PFSK-1 (cell line): ENCODE results near the gene LAMC3.

Experiments used
- FOXP2 ChIP-seq: optimal IDR thresholded peaks from 2 replicates; pipeline ENCODE3; 2011; ENCODE audit warnings: borderline replicate concordance, control low read depth, inconsistent platforms; ENCODE audit not compliant: insufficient read depth; ENCODE audit errors: extremely low read length, extremely low read depth
- POLR2AphosphoS5 ChIP-seq: IDR thresholded peaks from 2 replicates; pipeline ENCODE4 v1.6.1; 2012; ENCODE audit warnings: low read depth, mild to moderate bottlenecking, control low read depth, low read length, moderate library complexity
- SIN3A ChIP-seq: IDR thresholded peaks from 2 replicates; pipeline ENCODE4 v1.6.1; 2012; ENCODE audit warnings: mild to moderate bottlenecking, low read length, moderate library complexity, borderline replicate concordance; ENCODE audit not compliant: insufficient read depth
- TAF1 ChIP-seq: IDR thresholded peaks from 2 replicates; pipeline ENCODE4 v1.6.1; 2012; ENCODE audit warnings: low read length, control low read depth, borderline replicate concordance; ENCODE audit not compliant: insufficient read depth
- TF ChIP-seq, protein P1 (sequence below), 2 experiments: IDR thresholded peaks; 2 replicates each; pipeline versions ENCODE4 v1.6.1 to v1.8.0; 2011 to 2012; ENCODE audit warnings: low read depth in 2 of 2, low read length in 2 of 2, control low read depth in 1 of 2, inconsistent platforms in 1 of 2, mild to moderate bottlenecking in 1 of 2, moderate library complexity in 1 of 2; ENCODE audit not compliant: insufficient read depth in 1 of 2

Gene LAMC3

DNA sequence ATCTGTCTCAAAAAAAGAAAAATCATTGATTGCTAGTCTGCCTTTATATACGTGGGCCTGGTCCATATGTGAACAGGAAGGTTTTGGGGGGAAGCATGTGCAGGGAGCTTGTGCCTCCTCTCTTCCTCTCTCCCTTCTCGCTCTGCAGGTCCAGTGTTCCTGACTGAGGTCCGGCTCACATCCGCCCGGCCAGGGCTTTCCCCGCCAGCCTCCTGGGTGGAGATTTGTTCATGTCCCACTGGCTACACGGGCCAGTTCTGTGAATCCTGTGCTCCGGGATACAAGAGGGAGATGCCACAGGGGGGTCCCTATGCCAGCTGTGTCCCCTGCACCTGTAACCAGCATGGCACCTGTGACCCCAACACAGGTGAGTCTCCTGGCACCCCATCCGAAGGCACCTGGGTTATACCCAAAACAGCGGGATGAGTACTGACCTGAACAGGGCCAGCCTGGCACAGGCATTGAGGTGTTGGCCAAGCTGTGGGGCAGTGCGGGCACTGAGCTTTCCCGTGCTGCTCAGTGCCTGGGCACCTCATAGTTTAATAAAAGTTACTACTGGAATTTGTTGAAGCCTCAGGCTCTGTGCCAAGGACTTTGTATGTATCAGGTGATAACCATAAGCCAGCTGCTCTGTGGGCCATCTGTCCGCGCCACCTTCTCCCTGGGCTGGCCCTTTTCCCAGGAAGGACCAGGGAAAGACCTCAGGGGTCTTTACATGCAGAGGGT, 48.0 kb downstream of the LAMC3 start:
- TF ChIP-seq POLR2AphosphoS5 (no peak), SIN3A (no peak), FOXP2 (no peak), TAF1 (no peak)
- TF ChIP-seq, protein P1, sequence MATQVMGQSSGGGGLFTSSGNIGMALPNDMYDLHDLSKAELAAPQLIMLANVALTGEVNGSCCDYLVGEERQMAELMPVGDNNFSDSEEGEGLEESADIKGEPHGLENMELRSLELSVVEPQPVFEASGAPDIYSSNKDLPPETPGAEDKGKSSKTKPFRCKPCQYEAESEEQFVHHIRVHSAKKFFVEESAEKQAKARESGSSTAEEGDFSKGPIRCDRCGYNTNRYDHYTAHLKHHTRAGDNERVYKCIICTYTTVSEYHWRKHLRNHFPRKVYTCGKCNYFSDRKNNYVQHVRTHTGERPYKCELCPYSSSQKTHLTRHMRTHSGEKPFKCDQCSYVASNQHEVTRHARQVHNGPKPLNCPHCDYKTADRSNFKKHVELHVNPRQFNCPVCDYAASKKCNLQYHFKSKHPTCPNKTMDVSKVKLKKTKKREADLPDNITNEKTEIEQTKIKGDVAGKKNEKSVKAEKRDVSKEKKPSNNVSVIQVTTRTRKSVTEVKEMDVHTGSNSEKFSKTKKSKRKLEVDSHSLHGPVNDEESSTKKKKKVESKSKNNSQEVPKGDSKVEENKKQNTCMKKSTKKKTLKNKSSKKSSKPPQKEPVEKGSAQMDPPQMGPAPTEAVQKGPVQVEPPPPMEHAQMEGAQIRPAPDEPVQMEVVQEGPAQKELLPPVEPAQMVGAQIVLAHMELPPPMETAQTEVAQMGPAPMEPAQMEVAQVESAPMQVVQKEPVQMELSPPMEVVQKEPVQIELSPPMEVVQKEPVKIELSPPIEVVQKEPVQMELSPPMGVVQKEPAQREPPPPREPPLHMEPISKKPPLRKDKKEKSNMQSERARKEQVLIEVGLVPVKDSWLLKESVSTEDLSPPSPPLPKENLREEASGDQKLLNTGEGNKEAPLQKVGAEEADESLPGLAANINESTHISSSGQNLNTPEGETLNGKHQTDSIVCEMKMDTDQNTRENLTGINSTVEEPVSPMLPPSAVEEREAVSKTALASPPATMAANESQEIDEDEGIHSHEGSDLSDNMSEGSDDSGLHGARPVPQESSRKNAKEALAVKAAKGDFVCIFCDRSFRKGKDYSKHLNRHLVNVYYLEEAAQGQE (IDR thresholded peaks at IDR 0.05; ENCODE audit: insufficient read depth in 1 of 2, low read depth in 2 of 2, low read length in 2 of 2): no peak

DNA sequence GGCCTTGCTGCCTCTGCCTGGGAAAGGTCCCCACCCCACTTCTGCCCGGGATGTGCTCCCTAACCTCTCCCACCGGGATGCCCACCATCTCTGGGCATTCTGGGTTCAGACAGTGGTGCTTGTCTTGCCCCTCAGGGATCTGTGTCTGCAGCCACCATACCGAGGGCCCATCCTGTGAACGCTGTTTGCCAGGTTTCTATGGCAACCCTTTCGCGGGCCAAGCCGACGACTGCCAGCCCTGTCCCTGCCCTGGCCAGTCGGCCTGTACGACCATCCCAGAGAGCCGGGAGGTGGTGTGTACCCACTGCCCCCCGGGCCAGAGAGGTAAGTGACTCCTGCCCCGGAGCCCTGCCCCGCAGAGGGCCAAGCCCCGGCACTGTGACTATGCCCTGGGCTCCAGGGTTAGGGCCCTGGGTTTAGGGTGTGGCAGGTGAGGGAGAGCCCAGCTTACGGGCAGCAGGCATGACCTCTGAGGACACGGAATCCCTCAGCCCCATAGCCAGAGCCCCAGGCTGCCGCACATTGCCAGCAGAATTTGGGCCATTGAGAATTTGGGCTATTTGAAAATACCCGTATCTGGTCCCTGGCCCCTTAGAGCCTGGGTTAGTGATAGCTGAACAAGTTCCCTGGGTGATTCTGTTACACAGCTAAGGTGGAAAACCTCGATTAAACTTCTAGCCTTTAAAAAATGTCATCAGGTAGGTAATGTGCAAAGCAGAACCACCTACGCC, 52.1 kb downstream of the LAMC3 start:
- no peak for TF ChIP-seq POLR2AphosphoS5
- TF ChIP-seq FOXP2: no peak
- TF ChIP-seq, protein P1 (IDR thresholded peaks at IDR 0.05; ENCODE audit: insufficient read depth in 1 of 2, low read depth in 2 of 2, low read length in 2 of 2): no peak
- TF ChIP-seq SIN3A: no peak
- no peak for TF ChIP-seq TAF1

DNA sequence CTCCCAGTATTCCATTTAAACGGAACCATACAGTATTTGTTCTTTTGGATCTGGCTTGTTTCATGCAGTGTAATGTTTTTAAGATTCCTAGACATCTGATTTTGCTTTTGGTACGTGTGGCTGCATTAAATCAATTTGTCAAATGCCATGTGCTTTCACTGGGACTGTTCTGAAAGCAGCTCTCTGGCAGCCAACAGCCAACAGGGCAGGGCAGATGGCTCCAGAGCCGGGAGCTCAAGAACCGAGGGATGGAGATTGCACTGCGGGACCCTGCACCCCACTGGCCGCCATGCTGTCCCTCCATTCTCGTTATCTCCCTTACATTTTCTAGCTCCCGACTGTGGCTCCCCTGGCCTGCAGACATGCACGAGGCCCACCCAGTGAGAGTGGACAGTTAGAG, 54.0 kb downstream of the LAMC3 start:
- TF ChIP-seq POLR2AphosphoS5 (no peak), FOXP2 (no peak)
- TF ChIP-seq, protein P1 (IDR thresholded peaks at IDR 0.05; ENCODE audit: insufficient read depth in 1 of 2, low read depth in 2 of 2, low read length in 2 of 2): no peak

DNA sequence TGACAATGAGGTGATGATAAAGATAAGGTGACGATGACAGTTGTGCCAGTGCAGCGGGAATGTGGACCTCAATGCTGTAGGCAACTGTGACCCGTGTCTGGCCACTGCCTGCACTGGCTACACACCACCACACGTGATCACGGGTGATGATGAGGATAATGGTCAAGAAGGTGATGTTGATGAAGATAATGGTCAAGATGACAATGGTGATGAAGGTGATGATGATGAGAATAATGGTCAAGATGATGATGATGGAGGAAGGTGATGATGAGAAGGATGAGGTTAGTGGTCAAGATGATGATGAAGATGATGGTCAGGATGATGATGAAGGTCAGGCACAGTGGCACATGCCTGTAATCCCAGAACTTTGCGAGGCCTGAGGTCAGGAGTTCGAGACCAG, 56.6 kb downstream of the LAMC3 start:
- TF ChIP-seq FOXP2 (no peak), SIN3A (no peak)

DNA sequence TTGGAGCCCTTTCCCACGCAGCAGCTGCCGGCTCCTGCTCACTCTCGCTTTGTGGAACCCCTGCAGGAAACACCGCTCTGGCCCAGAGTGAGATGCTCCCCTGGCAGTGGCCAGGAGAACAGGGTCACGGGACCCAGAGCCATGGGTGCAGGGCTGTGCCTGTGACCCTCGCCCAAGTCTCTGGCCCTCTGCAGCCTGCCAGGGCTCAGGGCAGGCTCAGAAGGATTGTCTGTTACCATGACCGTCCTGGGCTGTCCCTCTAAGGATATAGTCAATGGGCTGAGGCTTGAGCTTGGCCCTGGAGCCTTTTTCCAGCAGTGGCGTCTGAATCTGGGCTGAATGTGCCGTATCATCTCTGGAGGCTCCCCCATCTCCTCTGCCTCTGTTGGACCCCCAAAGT, 58.7 kb downstream of the LAMC3 start:
- TF ChIP-seq SIN3A (no peak), TAF1 (no peak), POLR2AphosphoS5 (no peak), FOXP2 (no peak)
- TF ChIP-seq, protein P1 (IDR thresholded peaks at IDR 0.05; ENCODE audit: insufficient read depth in 1 of 2, low read depth in 2 of 2, low read length in 2 of 2): no peak
